Lower leg skin (tissue), 3 donors: ENCODE results near the gene CCDC146.

Experiments used
- POLR2A ChIP-seq, 2 donors: fragments of 450-650 bp; IDR thresholded peaks; one replicate each; pipeline ENCODE4 v1.6.1; 2016 to 2017; ENCODE audit warnings: antibody characterized with exemption in 2 of 2, mild to moderate bottlenecking in 1 of 2, moderate library complexity in 1 of 2
- TF ChIP-seq, protein P1 (sequence below), 3 donors: fragments of 450-650 bp; IDR thresholded peaks; one replicate each; pipeline ENCODE4 v1.5.1; 2016; ENCODE audit warnings: antibody characterized with exemption in 3 of 3, mild to moderate bottlenecking in 3 of 3, moderate library complexity in 2 of 3

GRCh38 chr7:77309714-77310220 lies 187.4 kb downstream of the CCDC146 start:
- TF ChIP-seq, protein P1, sequence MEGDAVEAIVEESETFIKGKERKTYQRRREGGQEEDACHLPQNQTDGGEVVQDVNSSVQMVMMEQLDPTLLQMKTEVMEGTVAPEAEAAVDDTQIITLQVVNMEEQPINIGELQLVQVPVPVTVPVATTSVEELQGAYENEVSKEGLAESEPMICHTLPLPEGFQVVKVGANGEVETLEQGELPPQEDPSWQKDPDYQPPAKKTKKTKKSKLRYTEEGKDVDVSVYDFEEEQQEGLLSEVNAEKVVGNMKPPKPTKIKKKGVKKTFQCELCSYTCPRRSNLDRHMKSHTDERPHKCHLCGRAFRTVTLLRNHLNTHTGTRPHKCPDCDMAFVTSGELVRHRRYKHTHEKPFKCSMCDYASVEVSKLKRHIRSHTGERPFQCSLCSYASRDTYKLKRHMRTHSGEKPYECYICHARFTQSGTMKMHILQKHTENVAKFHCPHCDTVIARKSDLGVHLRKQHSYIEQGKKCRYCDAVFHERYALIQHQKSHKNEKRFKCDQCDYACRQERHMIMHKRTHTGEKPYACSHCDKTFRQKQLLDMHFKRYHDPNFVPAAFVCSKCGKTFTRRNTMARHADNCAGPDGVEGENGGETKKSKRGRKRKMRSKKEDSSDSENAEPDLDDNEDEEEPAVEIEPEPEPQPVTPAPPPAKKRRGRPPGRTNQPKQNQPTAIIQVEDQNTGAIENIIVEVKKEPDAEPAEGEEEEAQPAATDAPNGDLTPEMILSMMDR (IDR thresholded peaks at IDR 0.05) = no peak
- no peak for TF ChIP-seq POLR2A (IDR thresholded peaks at IDR 0.05)
